Transverse colon (tissue), 4 donors: ENCODE data around the gene RELT. TPM values are rescaled to one million over a fixed set of nuclear protein-coding genes. Genes with fewer than 3 reads are reported as not detected.

ENCODE experiments used
- DNase-seq: peaks from one replicate; pipeline ENCODE4 v3.0.0-alpha.2; 2019
- H3K27ac ChIP-seq, 4 donors: fragments of 200-600 bp; sonication (generic); 2 replicates each; pipeline ENCODE4 v1.5.1; 2016 to 2018; ENCODE audit warnings: inconsistent platforms in 4 of 4
- H3K27me3 ChIP-seq: fragments of 200-600 bp; sonication (generic); 2 replicates; pipeline ENCODE4 v1.5.1; 2017; ENCODE audit warnings: inconsistent platforms
- H3K36me3 ChIP-seq, 4 donors: fragments of 200-600 bp; sonication (generic); 2 replicates each; pipeline ENCODE4 v1.5.1; 2017 to 2019; ENCODE audit warnings: inconsistent platforms in 4 of 4
- H3K4me1 ChIP-seq, 4 donors: fragments of 200-600 bp; sonication (generic); 2 replicates each; pipeline ENCODE4 v1.5.1; 2017 to 2020; ENCODE audit warnings: inconsistent platforms in 4 of 4
- H3K4me3 ChIP-seq, 4 donors: fragments of 200-600 bp; sonication (generic); 1 replicate in 1 of 4; 2 replicates in 3 of 4; pipeline versions ENCODE4 v1.5.1 to v1.6.1; 2017 to 2019; ENCODE audit warnings: inconsistent platforms in 4 of 4
- H3K9me3 ChIP-seq, 2 donors: fragments of 200-600 bp; sonication (generic); 2 replicates each; pipeline ENCODE4 v1.5.1; 2017 to 2019; ENCODE audit warnings: inconsistent platforms in 2 of 2
- EP300 ChIP-seq: sonication (generic); formaldehyde crosslinking; IDR thresholded peaks from one replicate; pipeline ENCODE4 v1.6.1; 2017; ENCODE audit warnings: antibody characterized with exemption, low read depth
- POLR2A ChIP-seq: fragments of 450-650 bp; IDR thresholded peaks from one replicate; pipeline ENCODE4 v1.6.1; 2016; ENCODE audit warnings: antibody characterized with exemption, mild to moderate bottlenecking, moderate library complexity
- POLR2AphosphoS5 ChIP-seq, 3 donors: sonication (generic); formaldehyde crosslinking; IDR thresholded peaks; one replicate each; pipeline ENCODE4 v1.6.1; 2016; ENCODE audit warnings: antibody characterized with exemption in 3 of 3
- WGBS, 2 donors: methylation state at CpG; one replicate each; pipeline ENCODE4 v1.1.5; 2018; ENCODE audit warnings: low coverage in 1 of 2; 5-methylcytosine and 5-hydroxymethylcytosine counted together
- in situ Hi-C, 4 donors: fragments of 200-750 bp; cut with MboI; loops; one replicate each; pipeline versions ENCODE4 v1.15.0 to v1.15.1; 2017; ENCODE audit warnings: low sequenced_read_pairs in 3 of 4, low pct_ligation_motif_present in 1 of 4, low pct_unique_long_range_greater_than_20kb in 1 of 4
- intact Hi-C: fragments of 100-400 bp; cut with DNase I; formaldehyde crosslinking; loops from one replicate; pipeline ENCODE4 v1.15.1; 2023; ENCODE audit warnings: low total_unique reads
- total RNA-seq, 4 donors: library from RNA; depleted of rRNA; stranded (reverse); fragments of >200 nt; gene quantifications; one replicate each; pipeline ENCODE4 v1.1.0, GENCODE V29; 2016
- TF ChIP-seq, protein P1 (sequence below), 5 experiments: fragments of 200-600 bp in 3 of 5; fragments of 450-650 bp in 2 of 5; sonication (generic) in 3 of 5; IDR thresholded peaks; 1 replicate in 2 of 5; 2 replicates in 3 of 5; pipeline ENCODE4 v1.5.1; 2016 to 2017; ENCODE audit warnings: antibody characterized with exemption in 5 of 5, inconsistent platforms in 3 of 5, mild to moderate bottlenecking in 2 of 5, moderate library complexity in 1 of 5

The RELT gene
- total RNA-seq, 4 donors from 2014 or later = 2.0 to 10.1 (median 6.1) TPM

- H3K27ac ChIP-seq = peak overlapping the region in 1 of 4 donors; percentile 30
- no peak for DNase-seq
- no peaks in the 10 kb centered on the region for H3K27me3 ChIP-seq
- H3K4me3 ChIP-seq = peak overlapping the region in 3 of 4 donors; percentile 18 to 36 (median 33)
- 37% methylated on average over 32 of the region's 54 CpGs; no CpG with 5 or more reads in 1 of the 2 donors for WGBS, 2 donors
- intact Hi-C loops = no loop called here
- TF ChIP-seq POLR2A (no peak), EP300 (no peak), POLR2AphosphoS5 (IDR thresholded peaks at IDR 0.05) (no peak)
- TF ChIP-seq, protein P1, sequence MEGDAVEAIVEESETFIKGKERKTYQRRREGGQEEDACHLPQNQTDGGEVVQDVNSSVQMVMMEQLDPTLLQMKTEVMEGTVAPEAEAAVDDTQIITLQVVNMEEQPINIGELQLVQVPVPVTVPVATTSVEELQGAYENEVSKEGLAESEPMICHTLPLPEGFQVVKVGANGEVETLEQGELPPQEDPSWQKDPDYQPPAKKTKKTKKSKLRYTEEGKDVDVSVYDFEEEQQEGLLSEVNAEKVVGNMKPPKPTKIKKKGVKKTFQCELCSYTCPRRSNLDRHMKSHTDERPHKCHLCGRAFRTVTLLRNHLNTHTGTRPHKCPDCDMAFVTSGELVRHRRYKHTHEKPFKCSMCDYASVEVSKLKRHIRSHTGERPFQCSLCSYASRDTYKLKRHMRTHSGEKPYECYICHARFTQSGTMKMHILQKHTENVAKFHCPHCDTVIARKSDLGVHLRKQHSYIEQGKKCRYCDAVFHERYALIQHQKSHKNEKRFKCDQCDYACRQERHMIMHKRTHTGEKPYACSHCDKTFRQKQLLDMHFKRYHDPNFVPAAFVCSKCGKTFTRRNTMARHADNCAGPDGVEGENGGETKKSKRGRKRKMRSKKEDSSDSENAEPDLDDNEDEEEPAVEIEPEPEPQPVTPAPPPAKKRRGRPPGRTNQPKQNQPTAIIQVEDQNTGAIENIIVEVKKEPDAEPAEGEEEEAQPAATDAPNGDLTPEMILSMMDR (IDR thresholded peaks at IDR 0.05) = no peak
- in situ Hi-C loops = loop anchor here in 1 of 4 donors (5.0 to 10.0 kb wide), 2 partner anchors 35 to 52 kb away; partner anchors contain the start of gene ARHGEF17
- no peaks in the 10 kb centered on the region for H3K36me3 ChIP-seq
- no peaks in the 10 kb centered on the region for H3K9me3 ChIP-seq
- peaks cover 5 to 26% (median 24%) of the 10 kb centered on the region in 4 donors for H3K4me1 ChIP-seq
Measured at GRCh38 chr11:73342633-73343032, 33.6 kb upstream of the RELT start.

DNA sequence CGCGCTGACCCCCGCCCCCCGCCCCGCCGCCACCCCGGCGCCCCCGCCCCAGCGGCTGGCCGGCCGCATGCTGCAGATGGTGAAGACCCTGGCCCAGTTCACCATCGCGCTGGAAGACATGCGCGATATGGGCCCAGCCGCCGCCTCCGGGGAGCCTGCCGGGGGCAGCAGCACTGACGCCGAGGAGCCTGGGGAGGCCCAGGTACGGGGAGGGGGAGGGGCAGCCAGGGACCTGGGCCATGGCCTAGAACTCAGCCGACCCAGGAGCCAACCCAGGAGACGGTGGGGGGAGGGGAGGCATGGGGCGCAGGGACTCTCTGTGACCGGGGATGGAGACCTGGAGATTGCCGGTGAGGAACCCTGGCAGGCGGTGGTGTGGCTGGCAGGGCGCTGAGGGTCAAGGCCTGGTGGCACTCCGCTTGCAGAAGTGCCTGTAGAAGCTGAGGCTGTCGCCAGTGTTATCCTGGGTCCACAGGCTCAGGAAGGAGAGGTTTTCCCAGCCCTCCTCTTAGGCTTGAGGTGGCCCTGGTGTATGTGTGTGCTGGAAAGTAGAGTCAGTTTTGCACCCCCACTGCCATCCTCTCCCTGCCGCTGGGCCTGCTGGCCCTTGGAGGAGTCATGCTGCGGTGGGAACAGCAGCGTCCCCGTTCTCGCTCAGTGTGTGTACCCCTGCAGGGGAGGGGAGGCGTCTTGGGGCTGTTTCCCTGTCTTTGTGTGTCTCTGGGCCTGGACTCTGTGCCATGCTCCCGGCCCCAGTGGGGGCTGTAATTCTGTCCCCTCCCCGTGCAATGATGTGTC is 32.9 kb upstream of the RELT start:
- in situ Hi-C loops = loop anchor here in 1 of 4 donors (5.0 to 10.0 kb wide), 2 partner anchors 36 to 52 kb away; partner anchors contain the start of gene ARHGEF17
- WGBS, 2 donors = 70% methylated on average over 28 of the region's 40 CpGs; no CpG with 5 or more reads in 1 of the 2 donors
- H3K36me3 ChIP-seq = no peaks in the 10 kb centered on the region
- peak overlapping the region in 3 of 4 donors; percentile 18 to 36 (median 33) for H3K4me3 ChIP-seq
- TF ChIP-seq POLR2AphosphoS5 (IDR thresholded peaks at IDR 0.05) (no peak), POLR2A (no peak), EP300 (no peak)
- TF ChIP-seq, protein P1 (IDR thresholded peaks at IDR 0.05) = no peak
- H3K27me3 ChIP-seq = no peaks in the 10 kb centered on the region
- peaks cover 5 to 26% (median 22%) of the 10 kb centered on the region in 4 donors for H3K4me1 ChIP-seq
- H3K27ac ChIP-seq = peak overlapping the region in 1 of 4 donors; percentile 30
- no peak for DNase-seq
- no peaks in the 10 kb centered on the region for H3K9me3 ChIP-seq
- intact Hi-C loops = no loop called here

GRCh38 chr11:73344191-73344607 is 32.0 kb upstream of the RELT start:
- no peak for TF ChIP-seq POLR2AphosphoS5 (IDR thresholded peaks at IDR 0.05)
- TF ChIP-seq EP300 = no peak
- TF ChIP-seq, protein P1 (IDR thresholded peaks at IDR 0.05) = no peak
- no peak for TF ChIP-seq POLR2A
- intact Hi-C loops (no loop called here), in situ Hi-C loops (loop anchor here in 1 of 4 donors (5.0 to 10.0 kb wide), 2 partner anchors 37 to 51 kb away; partner anchors contain the start of gene ARHGEF17)
- 82% methylated on average over 15 of the region's 20 CpGs; no CpG with 5 or more reads in 1 of the 2 donors for WGBS, 2 donors
- Histone ChIP-seq H3K36me3 (no peaks in the 10 kb centered on the region), H3K27me3 (no peaks in the 10 kb centered on the region), H3K4me1 (peaks cover 5 to 26% (median 17%) of the 10 kb centered on the region in 4 donors), H3K27ac (peak overlapping the region in 2 of 4 donors; percentile 8 to 30), H3K4me3 (no peak overlapping the region), H3K9me3 (no peaks in the 10 kb centered on the region)
- no peak for DNase-seq

GRCh38 chr11:73345481-73346160 is 30.6 kb upstream of the RELT start:
- H3K4me1 ChIP-seq = peaks cover 5 to 26% (median 13%) of the 10 kb centered on the region in 4 donors
- no peak overlapping the region for H3K4me3 ChIP-seq
- no peaks in the 10 kb centered on the region for H3K27me3 ChIP-seq
- 96% methylated on average over 5 of the region's 5 CpGs; no CpG with 5 or more reads in 1 of the 2 donors for WGBS, 2 donors
- intact Hi-C loops (loop anchor here (2.0 kb wide), 1 partner anchor 15 kb away; no protein-coding TSS in a partner anchor), in situ Hi-C loops (loop anchor here in 1 of 4 donors (10.0 kb wide), 1 partner anchor 49 kb away; no protein-coding TSS in a partner anchor)
- H3K27ac ChIP-seq = no peak overlapping the region
- H3K9me3 ChIP-seq = no peaks in the 10 kb centered on the region
- TF ChIP-seq POLR2A (no peak), EP300 (no peak), POLR2AphosphoS5 (IDR thresholded peaks at IDR 0.05) (no peak)
- TF ChIP-seq, protein P1 (IDR thresholded peaks at IDR 0.05) = no peak
- H3K36me3 ChIP-seq = no peaks in the 10 kb centered on the region
- no peak for DNase-seq
